GM19455 (cell line): ENCODE measurements around the gene COA7.
"Not testable (repeated sequence)": the region's sequence is repeated elsewhere in the genome, so short reads cannot be mapped to it uniquely, and the experiment has no call there.

Experiments
- ATAC-seq: cut with Tn5 transposase; IDR thresholded peaks from one replicate; pipeline ENCODE4 v1.9.1; 2021; ENCODE audit not compliant: unreplicated experiment

The COA7 gene

GRCh38 chr1:52697795-52698674, at the start of gene COA7:
TSS of gene COA7 (minus strand) at chr1:52698347. CDS start at chr1:52698326, 21 bp downstream.
- peak; percentile 45 for ATAC-seq

DNA sequence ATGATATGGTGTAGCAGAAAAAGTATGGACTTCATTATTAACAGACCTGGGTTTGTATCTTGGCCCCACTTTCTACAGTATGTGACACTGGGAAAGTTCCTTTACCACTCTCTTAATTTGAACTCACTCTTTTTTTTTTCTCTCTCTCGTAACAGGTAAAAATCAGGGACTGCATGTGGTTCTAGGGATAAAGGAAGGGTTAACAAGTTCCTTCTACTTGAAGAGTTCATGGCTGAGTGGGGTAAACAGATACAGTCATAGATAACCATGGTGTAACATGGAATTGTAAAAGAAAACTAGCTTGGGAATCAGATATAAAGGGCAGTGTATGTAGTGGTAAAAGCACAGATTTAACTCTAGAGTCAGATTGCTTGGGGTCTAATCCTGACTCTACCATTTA, 49.3 kb upstream of the COA7 start:
- no peak for ATAC-seq

DNA sequence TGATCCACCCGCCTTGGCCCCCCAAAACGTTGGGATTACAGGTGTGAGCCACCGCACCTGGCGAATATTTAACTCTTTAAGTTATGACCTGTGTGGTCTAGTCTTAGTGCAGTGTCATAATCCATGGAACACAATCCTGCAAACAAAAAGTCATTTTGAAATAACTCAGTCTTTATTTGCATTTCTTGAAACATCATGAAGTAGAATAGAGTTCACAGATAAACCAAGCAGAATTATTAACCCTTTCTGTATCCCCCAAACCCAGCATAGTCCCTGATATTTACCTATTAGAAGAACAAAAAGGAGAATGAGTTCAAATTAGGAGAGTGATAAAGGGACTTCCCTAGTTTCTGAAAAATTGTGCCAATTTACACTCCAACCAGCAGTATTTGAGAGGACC, 48.0 kb upstream of the COA7 start:
- no peak for ATAC-seq

DNA sequence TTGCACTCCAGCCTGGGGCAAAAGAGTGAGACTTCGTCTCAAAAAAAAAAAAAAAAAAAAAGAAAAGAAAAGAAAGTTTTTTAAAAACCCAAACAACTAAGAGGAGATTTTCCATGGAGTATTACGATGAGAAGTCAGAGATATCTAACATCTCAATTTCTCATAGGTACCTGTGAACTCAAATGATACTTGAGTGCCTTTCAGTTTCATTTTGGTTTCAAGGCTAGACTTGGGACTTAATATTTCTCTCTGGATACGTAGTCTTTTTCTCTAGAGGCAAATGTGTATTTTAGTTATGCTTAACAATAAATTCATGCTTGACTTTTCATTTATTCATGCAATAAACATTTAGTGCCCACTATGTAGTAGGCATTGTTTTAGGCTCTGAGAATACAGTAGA, 43.1 kb upstream of the COA7 start:
- no peak for ATAC-seq

- ATAC-seq, result no peak
Measured at GRCh38 chr1:52739699-52740467, 41.7 kb upstream of the COA7 start.

DNA sequence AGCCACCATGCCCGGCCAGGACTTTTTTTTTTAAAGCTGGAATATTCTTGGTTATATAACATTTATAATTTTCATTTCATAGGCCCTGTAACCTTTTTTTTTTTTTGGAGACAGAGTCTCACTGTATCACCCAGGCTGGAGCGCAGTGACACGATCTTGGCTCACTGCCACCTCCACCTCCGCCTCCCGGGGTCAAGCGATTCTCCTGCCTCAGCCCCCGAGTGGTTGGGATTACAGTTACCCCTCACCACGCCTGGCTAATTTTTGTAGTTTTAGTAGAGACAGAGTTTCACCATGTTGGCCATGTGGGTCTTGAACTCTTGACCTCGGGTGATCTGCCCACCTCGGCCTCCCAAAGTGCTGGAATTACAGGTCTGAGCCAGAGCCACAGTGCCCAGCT, 40.7 kb upstream of the COA7 start:
- ATAC-seq, result no peak

DNA sequence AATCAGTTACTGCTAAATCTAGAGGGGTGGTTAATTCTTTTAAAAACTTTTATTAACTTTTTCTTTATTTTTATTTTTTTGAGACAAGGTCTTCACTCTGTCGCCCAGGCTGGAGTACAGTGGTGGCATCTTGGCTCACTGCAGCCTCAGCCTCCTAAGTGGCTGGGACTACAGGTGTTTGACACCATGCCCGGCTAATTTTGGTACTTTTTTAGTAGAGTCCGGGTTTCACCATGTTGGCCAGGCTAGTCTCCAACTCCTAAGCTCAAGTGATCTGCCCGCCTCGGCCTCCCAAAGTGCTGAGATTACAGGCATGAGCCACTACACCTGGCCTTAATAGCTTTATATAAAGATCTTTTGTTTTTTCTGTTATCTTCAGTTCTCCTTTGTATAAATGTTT, 40.0 kb upstream of the COA7 start:
- no peak for ATAC-seq

GRCh38 chr1:52735371-52735770, 37.2 kb upstream of the COA7 start:
- ATAC-seq, result not testable (repeated sequence)

GRCh38 chr1:52733368-52733767, 35.2 kb upstream of the COA7 start:
- no peak for ATAC-seq

DNA sequence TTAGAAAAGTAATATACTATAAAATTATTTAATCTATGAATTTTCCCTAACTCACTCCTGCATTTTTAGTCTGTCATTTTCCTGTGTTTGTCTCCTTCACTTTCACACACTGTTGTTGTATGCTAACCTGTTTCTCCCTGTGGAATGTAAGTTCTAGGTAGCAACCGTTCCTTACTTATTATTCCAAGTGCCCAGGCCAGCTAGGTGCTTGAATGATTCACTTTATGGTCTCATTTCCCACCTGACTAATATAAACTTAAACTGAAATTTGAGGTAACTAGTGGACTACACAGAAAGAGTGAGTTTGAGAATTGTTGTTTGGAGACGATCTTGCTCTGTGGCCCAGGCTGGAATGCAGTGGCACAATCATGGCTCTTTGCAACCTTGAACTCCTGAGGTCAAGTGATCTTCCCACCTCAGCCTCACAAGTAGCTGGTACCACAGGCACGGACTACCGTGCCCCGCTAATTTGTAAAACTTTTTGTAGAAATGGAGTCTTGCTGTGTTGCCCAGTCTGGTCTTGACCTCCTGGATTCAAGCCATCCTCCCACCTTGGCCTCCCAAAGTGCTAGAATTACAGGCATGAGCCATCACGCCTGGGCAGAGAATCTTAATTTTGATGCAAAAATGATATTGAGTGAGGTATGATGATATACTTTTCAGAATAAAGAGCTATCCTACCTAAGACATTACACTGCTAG, 30.0 kb upstream of the COA7 start:
- ATAC-seq, result no peak

- no peak for ATAC-seq
Measured at GRCh38 chr1:52727114-52727586, 29.0 kb upstream of the COA7 start.

- peak; percentile 96 for ATAC-seq
Measured at GRCh38 chr1:52726265-52727113, 28.3 kb upstream of the COA7 start, which contains the start of gene ZYG11B. TSS of gene ZYG11B (plus strand) at chr1:52726453. CDS start at chr1:52726654, 201 bp downstream.

DNA sequence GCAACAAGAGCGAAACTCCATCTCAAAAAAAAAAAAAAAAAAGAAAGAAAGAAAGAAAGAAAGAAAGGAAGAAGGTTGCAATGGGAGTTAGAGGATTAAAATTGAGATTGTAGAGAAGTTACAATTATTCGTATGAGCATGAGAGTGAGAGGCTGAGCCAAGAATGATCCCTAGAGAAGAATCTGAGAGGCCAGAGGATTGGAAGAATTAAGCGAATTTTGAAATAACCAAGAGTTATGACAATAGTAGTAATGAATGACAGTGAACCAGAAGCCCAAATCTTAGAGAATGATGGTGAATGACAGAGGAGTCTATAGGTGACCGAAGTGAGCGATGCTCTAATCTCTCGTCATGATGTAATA, 27.7 kb upstream of the COA7 start:
- ATAC-seq, result no peak

DNA sequence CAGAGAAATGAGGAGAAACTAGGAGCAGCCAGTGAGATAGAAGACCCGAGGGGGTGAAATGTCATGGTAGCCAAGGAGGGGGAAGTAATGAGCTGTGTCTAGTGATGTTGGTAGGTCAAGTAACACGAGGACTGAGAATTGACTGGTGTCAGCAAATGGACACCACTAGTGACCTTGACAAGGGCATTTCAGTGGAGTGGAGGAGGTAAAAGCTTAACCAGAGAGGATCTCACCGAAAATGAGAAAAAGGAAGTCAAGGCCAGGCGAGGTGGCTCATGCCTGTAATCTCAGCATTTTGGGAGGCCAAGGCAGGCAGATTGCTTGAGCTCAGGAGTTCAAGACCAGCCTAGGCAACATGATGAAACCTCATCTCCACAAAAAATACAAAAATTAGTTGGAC, 25.1 kb upstream of the COA7 start:
- no peak for ATAC-seq

GRCh38 chr1:52715296-52715695, 17.1 kb upstream of the COA7 start:
- ATAC-seq, result not testable (repeated sequence)

DNA sequence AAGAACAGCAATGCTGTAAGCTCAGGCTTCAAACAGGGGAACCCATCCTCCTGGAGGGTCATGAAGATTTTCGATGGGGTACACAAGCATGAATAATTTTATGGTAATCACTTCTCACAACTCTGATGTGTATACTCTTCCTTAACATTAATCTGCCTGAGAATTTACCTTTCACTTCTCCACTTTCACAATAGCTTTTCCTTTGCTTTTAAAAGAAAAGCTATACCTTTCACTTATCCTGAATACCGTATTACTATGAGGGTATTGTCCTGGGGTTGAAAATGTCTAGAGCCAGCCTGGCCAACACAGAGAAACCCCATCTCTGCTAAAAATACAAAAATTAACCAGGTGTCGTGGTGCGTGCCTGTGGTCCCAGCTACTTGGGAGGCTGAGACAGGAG, 15.4 kb upstream of the COA7 start:
- ATAC-seq, result no peak

DNA sequence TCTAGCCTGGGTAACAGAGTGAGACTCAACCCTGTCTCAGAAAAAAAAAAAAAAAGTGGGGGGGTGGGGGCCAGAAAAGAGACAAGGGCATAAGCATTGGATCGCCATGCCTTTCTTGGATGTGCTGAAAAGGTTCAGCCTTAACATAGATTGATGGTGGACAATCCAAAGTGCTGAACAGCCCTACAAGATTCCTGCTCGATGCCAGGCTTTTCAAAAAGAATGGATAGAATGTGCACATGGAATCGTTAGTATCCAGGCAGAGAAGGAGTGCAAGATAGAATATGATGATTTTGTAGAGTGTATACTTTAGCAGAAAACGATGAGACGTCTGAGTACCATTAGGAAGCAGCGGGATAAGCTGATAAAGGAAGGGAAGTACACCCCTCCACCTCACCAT, 10.9 kb upstream of the COA7 start:
- no peak for ATAC-seq

- ATAC-seq, result no peak
Measured at GRCh38 chr1:52707927-52708655, 9.9 kb upstream of the COA7 start.

DNA sequence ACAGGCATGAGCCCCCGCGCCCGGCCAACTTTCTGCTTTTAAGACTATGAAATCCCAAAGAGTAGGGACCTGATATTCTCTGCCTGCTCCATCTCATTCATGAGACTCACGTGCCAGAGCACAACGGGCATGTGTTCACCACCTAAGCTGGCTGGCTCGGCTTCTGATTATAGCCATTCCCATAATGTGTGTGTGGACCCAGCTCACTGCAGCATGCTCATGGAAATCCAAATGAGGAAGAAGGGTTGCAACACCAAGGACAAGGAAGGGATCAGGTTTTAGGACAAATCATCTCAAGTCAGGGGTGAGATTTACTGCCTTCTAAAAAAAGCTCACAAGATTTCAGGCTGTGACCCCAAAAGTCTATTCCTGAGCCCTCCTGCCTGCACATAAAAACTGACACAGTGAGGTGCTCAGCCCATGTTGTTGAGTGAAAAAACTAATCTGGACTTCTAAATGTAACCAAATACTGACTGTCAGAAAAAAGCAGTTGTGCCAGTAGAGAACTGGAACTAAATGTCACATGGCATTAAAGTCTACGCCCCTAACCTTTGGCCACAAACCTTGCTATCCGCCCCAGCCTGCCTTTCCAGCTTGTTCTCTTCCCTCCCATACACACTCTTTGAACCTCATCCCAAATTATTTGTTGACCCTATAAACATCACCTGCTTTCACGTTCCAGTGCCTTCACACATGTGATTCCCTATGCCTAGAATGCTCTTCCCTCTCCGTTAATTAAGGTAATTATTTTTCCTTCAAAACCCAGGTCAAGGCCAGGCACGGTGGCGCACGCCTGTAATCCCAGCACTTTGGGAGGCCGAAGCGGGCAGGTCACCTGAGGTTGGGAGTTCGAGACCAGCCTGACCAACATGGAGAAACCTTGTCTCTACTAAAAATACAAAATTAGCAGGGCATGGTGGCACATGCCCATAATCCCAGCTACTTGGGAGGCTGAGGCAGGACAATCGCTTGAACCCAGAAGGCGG, 9.1 kb upstream of the COA7 start:
- ATAC-seq, result no peak
